GM11168 (cell line): ENCODE results near the gene KLC1.

ENCODE experiments used
- in situ Hi-C: fragments of 300-500 bp; cut with MboI; formaldehyde crosslinking; loops from one replicate; pipeline ENCODE4 v1.12.0; 2022; ENCODE audit warnings: low sequenced_read_pairs; ENCODE audit not compliant: unreplicated experiment

KLC1 gene

DNA sequence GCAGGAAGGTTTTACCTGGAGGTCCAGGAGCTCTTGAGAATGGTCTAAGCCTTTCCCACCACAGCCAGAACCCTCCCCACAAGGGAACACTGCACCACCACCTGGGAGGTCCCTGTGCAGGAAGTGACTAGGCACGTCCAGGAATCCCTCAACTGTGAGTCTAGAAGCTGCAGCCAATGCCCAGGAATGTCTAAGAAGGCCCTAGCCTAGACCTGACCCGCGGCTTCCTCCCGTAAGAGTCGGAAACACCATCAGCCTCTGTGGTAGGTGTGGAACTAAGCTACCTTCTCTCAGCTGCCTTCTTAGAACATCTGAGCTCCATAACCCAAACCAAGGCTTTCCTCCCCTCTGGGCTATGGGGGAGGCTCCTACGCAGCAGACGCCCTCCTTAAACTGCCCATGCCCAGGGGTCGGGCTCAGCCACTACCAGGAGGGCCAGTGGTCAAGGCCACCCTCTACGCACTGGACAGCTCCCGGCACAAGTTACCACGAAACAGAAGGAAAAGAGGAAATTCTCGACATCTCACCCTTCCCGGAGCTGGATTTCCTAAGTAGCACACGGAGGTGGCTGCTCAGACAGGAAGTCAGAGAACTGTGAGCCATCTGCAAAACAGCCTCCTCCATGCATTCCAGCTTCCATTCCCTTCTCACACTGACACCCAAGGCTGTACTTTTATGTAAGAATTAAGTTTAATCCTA lies 112.1 kb downstream of the KLC1 start:
- in situ Hi-C loops, result no loop called here

GRCh38 chr14:103741876-103742275 lies 112.9 kb downstream of the KLC1 start:
- in situ Hi-C loops, result no loop called here

GRCh38 chr14:103742499-103743255 lies 113.7 kb downstream of the KLC1 start:
- in situ Hi-C loops, result no loop called here

- in situ Hi-C loops, result no loop called here
Measured at GRCh38 chr14:103743691-103744090, 114.7 kb downstream of the KLC1 start.

DNA sequence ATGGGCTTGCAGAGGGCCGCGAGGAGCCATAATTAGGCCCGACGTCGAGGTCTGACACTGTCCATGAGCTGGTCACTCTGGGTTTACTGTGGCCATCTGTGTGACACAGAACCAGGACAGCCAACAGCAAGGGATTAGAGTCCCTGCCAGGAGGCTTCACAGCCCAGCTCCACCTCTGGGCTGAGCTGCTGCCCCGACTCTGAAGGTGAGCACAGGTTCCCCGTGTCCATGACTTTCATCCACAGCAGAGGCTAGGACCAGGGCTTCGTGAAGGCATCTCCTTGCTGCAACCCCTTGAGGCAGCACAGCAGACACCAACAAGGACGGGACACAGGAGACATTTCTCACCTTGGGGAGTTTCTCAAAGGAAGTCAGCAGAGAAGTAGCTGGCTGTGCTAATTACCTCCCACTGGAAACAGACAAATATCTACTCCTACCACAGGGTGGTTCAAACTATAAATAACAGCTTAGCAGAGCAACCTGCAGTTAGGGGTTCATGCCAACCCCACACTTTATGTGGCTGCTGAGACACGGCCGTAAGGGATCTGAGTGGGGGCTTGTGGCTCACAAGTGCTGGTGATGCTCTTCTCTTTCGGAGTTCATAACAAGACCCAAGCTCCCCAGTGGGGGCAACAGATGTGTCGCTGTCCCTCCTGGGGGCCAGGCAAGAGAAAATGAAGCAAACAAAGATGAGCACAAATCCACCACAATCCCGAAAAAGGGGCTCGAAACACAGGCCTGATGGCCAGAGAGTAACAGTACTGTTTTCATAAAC lies 115.8 kb downstream of the KLC1 start:
- in situ Hi-C loops, result no loop called here

GRCh38 chr14:103745424-103745823 lies 116.4 kb downstream of the KLC1 start:
- in situ Hi-C loops, result no loop called here

DNA sequence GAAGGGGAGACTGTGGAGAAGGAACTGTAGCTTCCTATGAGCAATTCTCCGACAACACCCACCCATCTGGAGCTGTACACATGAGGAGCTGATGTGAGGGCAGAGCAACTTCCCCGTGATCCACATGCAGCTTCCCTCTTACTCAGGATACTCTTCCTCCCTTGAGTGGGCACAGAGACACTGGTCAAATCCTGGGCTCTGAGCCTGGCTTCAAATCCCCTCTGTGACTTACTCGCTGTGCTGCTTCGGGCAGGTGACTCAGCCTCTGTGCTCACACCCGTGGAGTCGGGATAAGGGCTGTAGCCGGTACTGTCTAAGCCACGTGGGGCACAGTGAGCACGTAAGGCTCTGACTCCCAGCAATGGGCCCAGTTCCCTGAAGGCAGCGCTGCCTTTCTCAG lies 117.7 kb downstream of the KLC1 start:
- in situ Hi-C loops, result no loop called here

DNA sequence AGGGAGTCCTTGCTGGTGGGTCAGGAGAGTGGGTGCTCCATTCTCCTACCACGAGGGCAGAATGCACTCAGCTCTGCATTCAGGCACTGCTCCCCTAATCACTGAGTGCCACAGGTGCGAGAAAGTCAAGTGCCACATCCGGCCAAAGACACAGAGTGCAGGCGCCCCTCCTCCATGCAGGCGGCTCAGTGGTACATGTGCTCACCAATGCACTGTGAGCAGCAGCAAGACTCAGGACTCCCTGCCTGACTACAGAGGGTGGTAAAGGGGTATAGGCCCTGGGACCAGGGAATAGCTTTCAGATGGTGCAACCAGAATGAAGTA lies 119.5 kb downstream of the KLC1 start:
- in situ Hi-C loops, result no loop called here

DNA sequence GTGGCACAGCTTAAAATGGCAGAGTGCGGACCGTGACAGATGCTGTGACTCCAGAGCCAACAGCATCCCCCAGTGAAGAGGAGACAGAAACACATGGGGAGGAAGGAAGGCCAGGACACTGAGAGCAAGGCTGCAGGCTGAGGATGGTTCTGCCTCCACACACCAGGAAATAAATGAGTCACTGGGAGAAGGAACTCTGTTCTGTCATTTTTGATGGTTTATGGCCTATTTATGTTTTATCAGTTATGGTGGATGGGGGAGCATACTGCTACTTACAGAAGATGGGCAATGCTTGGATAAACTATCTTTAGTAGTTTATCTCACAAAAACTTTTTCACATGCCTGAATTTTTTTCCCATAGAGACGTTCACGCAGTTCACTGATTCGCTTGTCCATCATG lies 120.4 kb downstream of the KLC1 start:
- in situ Hi-C loops, result no loop called here

GRCh38 chr14:103749860-103750259 lies 120.8 kb downstream of the KLC1 start:
- in situ Hi-C loops, result no loop called here
